ENCODE measurements around the gene IGFALS. TPM values are rescaled to one million over a fixed set of nuclear protein-coding genes. Genes with fewer than 3 reads are reported as not detected.

The IGFALS gene
- total RNA-seq, 4 donors from 2014 or later = 0.19 to 0.50 TPM; not detected in 2

- TF ChIP-seq CTCF (IDR thresholded peaks at IDR 0.05) = no peak
- no peak for ATAC-seq (ENCODE audit: low FRiP score)
- no peak for DNase-seq (ENCODE audit: low spot score)
Measured at GRCh38 chr16:1775846-1776671, 17.4 kb downstream of the IGFALS start.

GRCh38 chr16:1775006-1775845 is 18.3 kb downstream of the IGFALS start:
- TF ChIP-seq CTCF (IDR thresholded peaks at IDR 0.05) = no peak
- DNase-seq (ENCODE audit: low spot score) (no peak), ATAC-seq (ENCODE audit: low FRiP score) (no peak)

- DNase-seq (ENCODE audit: low spot score) = no peak
- TF ChIP-seq CTCF (IDR thresholded peaks at IDR 0.05) = no peak
- ATAC-seq (ENCODE audit: low FRiP score) = no peak
Measured at GRCh38 chr16:1774448-1774780, 19.1 kb downstream of the IGFALS start.

- no peak for TF ChIP-seq CTCF (IDR thresholded peaks at IDR 0.05)
- DNase-seq (ENCODE audit: low spot score) (no peak), ATAC-seq (ENCODE audit: low FRiP score) (no peak)
Measured at GRCh38 chr16:1773703-1774447, 19.6 kb downstream of the IGFALS start.

GRCh38 chr16:1772908-1773702 is 20.4 kb downstream of the IGFALS start, which contains the start of gene MRPS34:
Gene MRPS34, minus strand, starts transcription at chr16:1773134. Its CDS starts 15 bp downstream, at chr16:1773119.
- ATAC-seq (ENCODE audit: low FRiP score) (peak; percentile 74), DNase-seq (ENCODE audit: low spot score) (peak; percentile 56)
- TF ChIP-seq CTCF (IDR thresholded peaks at IDR 0.05) = peak in 1 of 3 donors; percentile 68

GRCh38 chr16:1772362-1772907 is 21.1 kb downstream of the IGFALS start, which contains the start of gene EME2:
Gene EME2, plus strand, starts transcription at chr16:1772810. Its CDS starts 418 bp downstream, at chr16:1773228.
- no peak for TF ChIP-seq CTCF (IDR thresholded peaks at IDR 0.05)
- ATAC-seq (ENCODE audit: low FRiP score) = no peak
- no peak for DNase-seq (ENCODE audit: low spot score)

Data from omental fat pad (tissue), 4 donors.